Mucosa of rectum (tissue), 2 donors: ENCODE results near the gene DTHD1.

Experiments used
- H3K27ac ChIP-seq, 2 donors: one replicate each; pipeline ENCODE4 v1.7.0; 2013; ENCODE audit warnings: inconsistent platforms in 2 of 2, low read depth in 2 of 2, low read length in 2 of 2
- H3K27me3 ChIP-seq, 2 donors: one replicate each; pipeline ENCODE4 v1.7.0; 2013; ENCODE audit warnings: low read length in 2 of 2; ENCODE audit not compliant: control insufficient read depth in 2 of 2, insufficient read depth in 2 of 2
- H3K36me3 ChIP-seq, 2 donors: one replicate each; pipeline ENCODE4 v1.7.0; 2013; ENCODE audit warnings: low read length in 2 of 2; ENCODE audit not compliant: control insufficient read depth in 2 of 2, insufficient read depth in 2 of 2
- H3K4me1 ChIP-seq, 2 donors: one replicate each; pipeline ENCODE4 v1.7.0; 2013; ENCODE audit warnings: low read length in 2 of 2, mild to moderate bottlenecking in 1 of 2; ENCODE audit not compliant: control insufficient read depth in 2 of 2, insufficient read depth in 2 of 2
- H3K4me3 ChIP-seq, 2 donors: one replicate each; pipeline ENCODE4 v1.7.0; 2013; ENCODE audit warnings: low read length in 2 of 2
- H3K9ac ChIP-seq, 2 donors: one replicate each; pipeline ENCODE4 v1.7.0; 2013; ENCODE audit warnings: low read length in 2 of 2, low read depth in 1 of 2, mild to moderate bottlenecking in 1 of 2
- H3K9me3 ChIP-seq, 2 donors: one replicate each; pipeline ENCODE4 v1.7.0; 2013; ENCODE audit warnings: low read length in 2 of 2; ENCODE audit not compliant: control insufficient read depth in 2 of 2
- donor health status: healthy.
- donor health status: Normal muscosa, but diverticular disease.

The DTHD1 gene

DNA sequence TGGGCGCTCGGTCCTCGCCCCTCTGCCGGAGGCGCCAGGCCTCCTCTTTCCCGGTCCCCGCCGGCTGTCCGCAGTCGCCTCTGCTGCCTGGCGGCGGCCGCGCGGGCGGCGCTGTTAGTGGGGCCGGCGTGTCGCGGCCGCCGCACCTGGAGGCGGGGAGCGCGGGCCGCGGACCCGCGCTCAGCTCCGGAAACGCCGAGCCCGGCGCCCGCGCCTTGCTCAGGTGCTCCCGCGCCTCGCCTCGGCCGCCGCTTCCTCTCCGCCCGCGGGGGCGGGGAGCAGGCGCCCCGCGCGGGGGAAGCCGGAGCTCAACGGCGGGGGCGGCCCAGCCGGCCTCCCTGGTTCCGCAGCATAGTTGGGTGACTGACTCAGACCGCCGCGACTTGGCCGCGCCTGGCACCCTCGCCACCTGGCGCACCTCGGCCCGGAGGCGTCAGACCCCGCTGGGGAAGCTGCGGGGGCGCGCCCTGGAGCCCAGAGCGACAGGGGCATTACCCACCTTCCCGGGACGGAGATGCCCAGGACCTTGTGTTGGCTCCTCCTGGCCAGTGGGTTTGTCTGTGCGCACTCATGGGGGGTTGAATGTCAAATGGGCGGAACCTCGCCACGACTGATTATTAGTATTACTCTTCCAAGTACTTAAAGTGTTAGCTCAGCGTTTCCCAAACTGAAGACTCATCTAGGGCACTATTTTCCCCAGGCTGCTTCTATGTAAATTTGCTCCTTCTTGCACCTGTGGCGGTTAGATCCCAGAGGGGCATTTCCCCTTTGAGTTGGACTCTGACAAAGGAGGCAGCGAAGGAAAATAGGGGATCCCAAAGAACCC, 36.9 kb upstream of the DTHD1 start, which contains the start of gene ARAP2:
Gene ARAP2 (minus strand): TSS at position 258 of the 826 bp plus-strand sequence. CDS start 15,028 bp downstream, outside the sequence.
- Histone ChIP-seq H3K27ac (peak within 1 kb of the TSS; percentile 81 to 93), H3K4me3 (peak within 1 kb of the TSS; percentile 88 to 93), H3K4me1 (peaks cover 6 to 9% of the 10 kb centered on the region in 2 donors), H3K27me3 (no peaks in the 10 kb centered on the region), H3K9ac (peak within 1 kb of the TSS; percentile 81 to 83), H3K9me3 (no peaks in the 10 kb centered on the region), H3K36me3 (no peaks in the 10 kb centered on the region)

DNA sequence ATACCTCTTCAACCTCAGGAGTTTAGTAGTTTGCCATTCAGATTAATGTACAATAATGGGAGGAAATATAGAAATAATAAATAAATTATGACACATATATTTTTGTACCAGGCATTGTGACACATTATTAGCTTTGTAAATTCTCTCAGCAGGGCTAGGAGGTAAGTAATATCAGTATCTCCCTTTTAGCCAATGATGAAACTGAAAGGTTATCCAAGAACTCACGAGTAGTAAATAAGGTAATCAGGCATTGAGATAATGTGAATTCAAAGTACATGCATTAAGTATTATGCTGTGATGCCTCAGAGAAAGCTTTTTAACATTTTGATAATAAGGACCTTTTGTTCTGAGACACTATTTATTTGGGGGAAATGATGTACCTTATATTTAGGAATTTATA, 31.8 kb upstream of the DTHD1 start:
- H3K4me3 ChIP-seq: no peak overlapping the region
- H3K4me1 ChIP-seq: no peaks in the 10 kb centered on the region
- H3K9me3 ChIP-seq: no peaks in the 10 kb centered on the region
- no peak overlapping the region for H3K27ac ChIP-seq
- no peak overlapping the region for H3K9ac ChIP-seq
- H3K36me3 ChIP-seq: no peaks in the 10 kb centered on the region
- no peaks in the 10 kb centered on the region for H3K27me3 ChIP-seq

DNA sequence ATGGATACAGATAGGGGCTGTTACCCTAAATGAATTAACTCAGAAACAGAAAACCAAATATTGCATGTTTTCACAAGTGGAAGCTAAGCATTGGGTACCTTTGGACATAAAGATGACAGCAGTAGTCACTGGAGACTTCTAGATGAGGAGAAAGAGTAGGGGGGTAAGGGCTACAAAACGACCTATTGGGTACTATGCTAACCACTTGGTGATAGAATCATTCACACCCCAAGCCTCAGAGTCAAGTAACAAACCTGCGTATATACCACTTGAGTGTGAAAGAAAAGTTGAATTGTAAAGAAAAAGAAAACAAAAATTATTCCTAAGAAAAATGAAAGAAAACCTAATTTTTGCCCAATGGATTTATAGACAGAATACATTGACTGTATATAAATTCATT, 29.4 kb upstream of the DTHD1 start:
- H3K9me3 ChIP-seq: no peaks in the 10 kb centered on the region
- H3K36me3 ChIP-seq: no peaks in the 10 kb centered on the region
- no peak overlapping the region for H3K4me3 ChIP-seq
- H3K27ac ChIP-seq: no peak overlapping the region
- no peak overlapping the region for H3K9ac ChIP-seq
- H3K4me1 ChIP-seq: peaks cover 0 to 6% of the 10 kb centered on the region in 2 donors
- no peaks in the 10 kb centered on the region for H3K27me3 ChIP-seq

DNA sequence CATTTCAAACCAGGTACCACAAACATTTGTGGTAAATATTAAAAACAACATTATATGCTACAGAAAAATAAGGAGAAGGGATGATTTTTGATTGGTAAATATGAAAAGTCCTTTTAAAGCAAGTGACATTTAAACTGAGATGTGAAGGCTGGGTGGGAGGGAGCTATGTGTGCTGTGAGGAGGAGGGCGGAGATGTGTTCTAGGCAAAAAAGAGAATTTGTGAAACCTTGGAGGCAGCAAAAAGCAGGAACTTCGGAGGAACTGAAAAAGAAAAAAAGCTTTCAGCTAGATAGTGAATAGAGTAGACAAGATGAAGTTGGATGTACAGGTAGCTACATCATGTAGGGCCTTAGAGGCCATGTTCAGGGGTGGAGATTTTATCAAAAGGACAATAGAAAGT, 27.0 kb upstream of the DTHD1 start:
- peaks cover 0 to 6% of the 10 kb centered on the region in 2 donors for H3K4me1 ChIP-seq
- no peak overlapping the region for H3K27ac ChIP-seq
- no peak overlapping the region for H3K4me3 ChIP-seq
- no peaks in the 10 kb centered on the region for H3K9me3 ChIP-seq
- no peaks in the 10 kb centered on the region for H3K27me3 ChIP-seq
- H3K36me3 ChIP-seq: no peaks in the 10 kb centered on the region
- no peak overlapping the region for H3K9ac ChIP-seq

DNA sequence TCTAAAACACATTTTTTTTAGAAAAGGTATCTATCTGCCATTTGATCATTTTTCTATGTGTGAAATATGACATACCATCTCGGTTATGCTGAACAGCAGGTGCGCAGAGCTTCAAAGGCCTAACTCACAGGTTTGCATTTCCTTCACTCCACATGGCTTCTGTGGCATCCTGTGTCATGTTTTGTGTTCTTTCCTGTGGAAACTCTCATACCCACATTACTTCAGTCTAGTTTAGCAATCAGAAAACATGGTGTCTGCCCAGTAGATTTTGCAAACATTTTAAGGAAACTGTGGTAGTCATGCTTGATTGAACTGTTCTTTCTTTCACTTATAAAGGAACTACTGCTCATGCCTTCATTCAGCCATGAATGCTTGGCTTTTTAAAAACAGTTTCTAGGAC, 25.8 kb upstream of the DTHD1 start:
- Histone ChIP-seq H3K36me3 (no peaks in the 10 kb centered on the region), H3K27me3 (no peaks in the 10 kb centered on the region), H3K4me1 (peaks cover 0 to 6% of the 10 kb centered on the region in 2 donors), H3K9me3 (no peaks in the 10 kb centered on the region), H3K4me3 (no peak overlapping the region), H3K27ac (no peak overlapping the region), H3K9ac (no peak overlapping the region)

DNA sequence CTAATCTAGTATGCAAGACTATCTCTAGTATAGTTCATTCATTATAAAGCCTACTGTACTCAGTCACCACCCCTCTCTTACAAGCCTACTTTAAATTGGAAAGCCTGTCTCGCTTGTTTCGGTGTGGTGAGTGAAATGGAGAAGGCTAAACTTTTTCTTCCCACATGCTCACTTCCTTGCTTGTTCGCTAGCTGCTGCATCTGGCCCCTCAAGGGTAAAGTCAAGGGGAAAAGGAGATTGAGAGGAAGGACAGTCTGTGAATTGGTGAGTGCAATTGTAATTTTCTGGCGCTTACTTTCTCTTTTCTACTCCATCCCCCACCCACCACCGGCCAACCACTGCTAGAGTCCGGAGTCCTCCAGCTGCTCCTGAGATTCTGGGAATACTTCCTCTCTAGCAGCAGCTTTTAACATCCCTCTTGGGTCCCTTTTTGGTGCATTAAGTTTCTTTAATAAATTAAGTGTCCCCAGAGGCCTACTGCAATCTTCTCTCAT, 25.0 kb upstream of the DTHD1 start:
- no peaks in the 10 kb centered on the region for H3K27me3 ChIP-seq
- H3K27ac ChIP-seq: no peak overlapping the region

DNA sequence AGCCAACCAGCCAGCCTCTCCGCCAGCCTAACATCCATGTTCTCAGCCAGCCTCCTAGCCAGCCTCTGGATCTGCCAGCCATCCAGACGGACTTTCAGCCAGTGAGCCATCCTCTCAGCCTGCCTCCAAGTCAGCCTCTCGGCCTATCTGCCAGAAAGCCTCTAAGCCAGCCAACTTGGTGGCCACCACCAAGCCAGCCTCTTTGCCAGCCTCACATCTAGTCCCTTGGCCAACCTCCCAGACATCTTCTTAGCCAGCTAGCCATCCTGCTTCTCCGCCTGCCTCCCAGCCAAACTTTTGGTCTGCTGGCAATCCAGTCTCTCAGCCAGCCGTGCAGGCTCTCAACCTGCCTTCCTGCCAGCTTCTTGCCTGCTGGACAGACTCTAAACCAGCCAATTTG, 20.7 kb upstream of the DTHD1 start:
- peaks cover 0 to 6% of the 10 kb centered on the region in 2 donors for H3K4me1 ChIP-seq
- no peak overlapping the region for H3K27ac ChIP-seq
- H3K9ac ChIP-seq: no peak overlapping the region
- no peaks in the 10 kb centered on the region for H3K9me3 ChIP-seq
- H3K36me3 ChIP-seq: no peaks in the 10 kb centered on the region
- H3K4me3 ChIP-seq: no peak overlapping the region
- H3K27me3 ChIP-seq: no peaks in the 10 kb centered on the region

More for the DNA sequence above, 25.0 kb upstream of the DTHD1 start:
- peak overlapping the region in 1 of 2 donors; percentile 52 for H3K4me3 ChIP-seq
- peaks cover 0 to 6% of the 10 kb centered on the region in 2 donors for H3K4me1 ChIP-seq
- no peaks in the 10 kb centered on the region for H3K36me3 ChIP-seq
- H3K9ac ChIP-seq: no peak overlapping the region
- no peaks in the 10 kb centered on the region for H3K9me3 ChIP-seq

DNA sequence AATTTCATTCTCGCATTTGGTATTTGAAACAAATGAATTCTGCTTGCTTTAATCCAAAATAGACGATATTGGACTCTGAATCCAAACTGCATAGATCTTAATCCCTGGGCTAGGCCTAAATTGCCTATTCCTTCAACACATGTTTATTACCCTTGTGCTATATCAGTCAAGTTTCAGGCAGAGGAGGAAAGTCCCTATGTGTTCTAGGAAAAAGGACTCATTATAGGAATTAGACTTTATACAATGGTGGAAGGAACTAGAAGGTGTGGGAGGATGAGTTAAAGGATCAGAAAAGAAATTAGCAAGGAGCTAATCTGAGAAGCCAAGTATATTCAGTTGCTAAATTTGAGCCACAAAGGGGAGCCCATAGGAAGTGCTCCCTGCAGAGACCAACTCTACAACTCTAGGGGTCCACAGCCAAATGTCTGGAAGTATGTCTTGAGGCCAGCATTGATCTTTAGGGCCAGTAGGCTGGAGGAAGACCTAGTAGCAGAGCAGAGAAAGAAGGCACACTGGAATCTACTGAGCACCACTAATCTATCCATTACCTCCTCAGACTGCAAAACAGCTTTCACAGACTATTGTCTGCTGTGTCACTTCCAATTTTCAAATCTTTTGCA, 17.1 kb upstream of the DTHD1 start:
- Histone ChIP-seq H3K4me3 (no peak overlapping the region), H3K4me1 (no peaks in the 10 kb centered on the region), H3K36me3 (no peaks in the 10 kb centered on the region), H3K9ac (no peak overlapping the region), H3K27me3 (no peaks in the 10 kb centered on the region), H3K27ac (no peak overlapping the region), H3K9me3 (no peaks in the 10 kb centered on the region)

DNA sequence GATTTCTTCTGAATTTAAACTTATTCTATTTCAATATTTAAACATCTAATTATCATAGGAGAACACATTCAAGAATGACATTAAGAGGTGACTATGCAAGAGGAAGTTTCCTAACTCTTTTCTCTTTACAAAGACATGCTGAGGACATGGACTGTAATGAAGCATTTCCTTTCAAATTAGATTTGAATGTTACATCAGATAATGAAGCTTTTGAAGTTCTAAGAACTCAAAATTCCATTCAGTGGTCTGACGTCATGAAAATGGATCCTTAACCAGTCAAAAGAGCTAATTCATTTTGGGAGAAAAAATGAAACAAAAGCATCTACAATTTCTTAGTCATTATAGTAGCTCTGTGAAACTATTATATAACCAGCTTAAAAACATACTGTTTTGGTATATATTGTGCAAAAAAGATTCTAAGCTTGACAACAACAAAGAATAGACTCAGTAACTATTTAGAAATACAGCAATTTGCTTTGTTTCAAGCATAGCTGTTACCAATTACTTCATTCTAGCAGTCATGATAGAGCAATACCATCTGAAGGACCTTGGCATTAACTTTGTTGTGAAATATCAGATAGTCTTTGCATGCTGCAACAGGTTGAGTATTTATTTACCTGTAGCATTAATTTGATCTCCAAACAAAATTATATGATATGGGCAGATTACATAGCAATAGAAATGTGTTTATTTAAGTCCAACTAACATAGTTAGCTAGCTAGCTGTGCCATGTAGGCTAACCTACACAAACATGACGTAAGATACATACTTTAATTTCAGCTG, 13.7 kb upstream of the DTHD1 start:
- Histone ChIP-seq H3K27ac (no peak overlapping the region), H3K27me3 (no peaks in the 10 kb centered on the region), H3K9ac (no peak overlapping the region), H3K9me3 (no peaks in the 10 kb centered on the region), H3K4me1 (no peaks in the 10 kb centered on the region), H3K36me3 (no peaks in the 10 kb centered on the region), H3K4me3 (no peak overlapping the region)

DNA sequence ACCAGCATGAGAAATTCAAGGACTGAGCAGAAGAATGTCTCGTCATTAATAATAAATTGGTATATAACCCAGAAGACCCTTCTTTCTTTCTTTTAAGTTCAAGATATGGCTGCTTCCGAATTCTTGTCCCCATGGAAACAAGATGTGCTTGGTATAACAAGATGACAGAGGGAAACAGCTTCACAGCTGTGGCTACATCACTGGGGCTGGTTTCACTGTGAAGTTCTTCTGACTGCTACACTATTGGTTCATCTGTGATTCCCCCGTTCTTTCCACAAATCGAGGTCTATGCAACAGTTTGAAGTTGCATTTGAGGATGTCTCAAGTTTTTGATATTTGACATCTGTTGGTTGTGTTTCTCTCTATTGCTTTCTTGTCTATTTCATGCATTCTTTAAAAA, 12.3 kb upstream of the DTHD1 start:
- H3K27me3 ChIP-seq: no peaks in the 10 kb centered on the region
- H3K4me3 ChIP-seq: no peak overlapping the region
- no peaks in the 10 kb centered on the region for H3K36me3 ChIP-seq
- H3K9me3 ChIP-seq: no peaks in the 10 kb centered on the region
- H3K4me1 ChIP-seq: no peaks in the 10 kb centered on the region
- no peak overlapping the region for H3K27ac ChIP-seq
- H3K9ac ChIP-seq: no peak overlapping the region
